Activated naive CD8-positive, alpha-beta T cell treated with anti-CD3 and anti-CD28 coated beads for 36 hours (primary cell): ENCODE results near the gene SYN1. TPM values are rescaled to one million over a fixed set of nuclear protein-coding genes. Genes with fewer than 3 reads are reported as not detected.
"Not testable (repeated sequence)": the region's sequence is repeated elsewhere in the genome, so short reads cannot be mapped to it uniquely, and the experiment has no call there.

Experiments used
- DNase-seq: peaks from one replicate; pipeline ENCODE4 v3.0.0; 2021
- H3K27ac Mint-ChIP-seq: one replicate; pipeline ENCODE4 v1.8.0; 2022; ENCODE audit warnings: mild to moderate bottlenecking, moderate library complexity, mixed read lengths
- H3K27me3 Mint-ChIP-seq: one replicate; pipeline ENCODE4 v1.8.0; 2022; ENCODE audit warnings: mild to moderate bottlenecking, mixed read lengths
- H3K36me3 Mint-ChIP-seq: one replicate; pipeline ENCODE4 v1.8.0; 2021; ENCODE audit warnings: mild to moderate bottlenecking, mixed read lengths
- H3K4me1 Mint-ChIP-seq: one replicate; pipeline ENCODE4 v1.8.0; 2021; ENCODE audit warnings: mixed read lengths
- H3K4me3 Mint-ChIP-seq: one replicate; pipeline ENCODE4 v1.8.0; 2022; ENCODE audit warnings: mild to moderate bottlenecking, moderate library complexity, mixed read lengths
- H3K9me3 Mint-ChIP-seq: one replicate; pipeline ENCODE4 v1.8.0; 2022; ENCODE audit warnings: mixed read lengths
- total RNA-seq, 2 experiments: library from RNA; stranded (reverse); gene quantifications; one replicate each; pipeline ENCODE4 v1.2.3, GENCODE V29; 2021

SYN1 gene
- 1 to 10 TPM in 1 of 2 experiments, under 1 TPM in 1; 0.91 to 1.4 TPM for total RNA-seq

DNA sequence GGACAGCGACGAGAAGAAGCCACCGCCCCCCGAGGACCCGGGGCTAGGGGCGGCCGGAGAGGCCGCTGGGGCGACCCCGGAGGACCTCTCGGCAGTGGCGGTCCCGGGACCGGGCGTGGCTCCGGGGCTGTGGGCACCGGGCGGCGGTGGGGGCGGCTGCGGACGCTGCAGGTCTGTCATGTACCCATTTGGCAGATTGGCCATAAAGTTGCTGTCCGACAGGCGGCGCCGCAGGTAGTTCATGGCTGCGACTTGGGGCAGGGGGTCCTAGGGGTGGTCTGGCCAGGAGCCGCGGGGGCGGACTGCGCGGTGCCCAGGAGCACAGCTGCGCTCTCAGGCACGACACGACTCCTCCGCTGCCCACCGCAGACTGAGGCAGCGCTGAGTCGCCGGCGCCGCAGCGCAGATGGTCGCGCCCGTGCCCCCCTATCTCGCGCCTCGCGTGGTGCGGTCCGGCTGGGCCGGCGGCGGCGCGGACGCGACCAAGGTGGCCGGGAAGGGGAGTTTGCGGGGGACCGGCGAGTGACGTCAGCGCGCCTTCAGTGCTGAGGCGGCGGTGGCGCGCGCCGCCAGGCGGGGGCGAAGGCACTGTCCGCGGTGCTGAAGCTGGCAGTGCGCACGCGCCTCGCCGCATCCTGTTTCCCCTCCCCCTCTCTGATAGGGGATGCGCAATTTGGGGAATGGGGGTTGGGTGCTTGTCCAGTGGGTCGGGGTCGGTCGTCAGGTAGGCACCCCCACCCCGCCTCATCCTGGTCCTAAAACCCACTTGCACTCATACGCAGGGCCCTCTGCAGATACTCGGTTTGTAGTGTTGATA is at the start of gene SYN1:
SYN1 (minus strand) TSS at position 372 of the 817 bp plus-strand sequence; CDS start at position 243, 129 bp downstream.
- peaks cover 19% of the 10 kb centered on the region for H3K27me3 Mint-ChIP-seq
- H3K36me3 Mint-ChIP-seq: no peaks in the 10 kb centered on the region
- H3K4me1 Mint-ChIP-seq: peaks cover 11% of the 10 kb centered on the region
- no peaks in the 10 kb centered on the region for H3K9me3 Mint-ChIP-seq
- H3K4me3 Mint-ChIP-seq: peak within 1 kb of the TSS; percentile 57
- H3K27ac Mint-ChIP-seq: no peak within 1 kb of the TSS
- peak; percentile 86 for DNase-seq

DNA sequence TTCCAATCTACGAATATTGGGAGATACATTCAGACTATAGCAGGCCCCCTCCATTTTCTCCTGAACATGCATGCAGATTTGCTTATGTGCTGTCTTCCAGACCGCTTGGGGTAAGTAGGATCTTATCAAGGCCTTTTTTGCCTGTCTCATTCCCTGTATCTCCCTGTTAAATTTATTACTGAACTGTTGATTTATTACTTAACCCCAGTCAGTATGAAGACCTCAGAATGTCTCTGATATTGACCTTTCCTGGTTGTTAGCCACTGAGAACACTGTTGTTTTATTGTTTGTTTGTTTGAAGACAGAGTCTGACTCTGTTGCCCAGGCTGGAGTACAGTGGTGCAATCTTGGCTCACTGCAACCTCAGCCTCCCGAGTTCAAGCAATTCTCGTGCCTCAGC is 46.1 kb upstream of the SYN1 start:
- not testable (repeated sequence) for H3K9me3 Mint-ChIP-seq, H3K27me3 Mint-ChIP-seq, H3K4me3 Mint-ChIP-seq, DNase-seq, H3K27ac Mint-ChIP-seq, H3K36me3 Mint-ChIP-seq, H3K4me1 Mint-ChIP-seq

DNA sequence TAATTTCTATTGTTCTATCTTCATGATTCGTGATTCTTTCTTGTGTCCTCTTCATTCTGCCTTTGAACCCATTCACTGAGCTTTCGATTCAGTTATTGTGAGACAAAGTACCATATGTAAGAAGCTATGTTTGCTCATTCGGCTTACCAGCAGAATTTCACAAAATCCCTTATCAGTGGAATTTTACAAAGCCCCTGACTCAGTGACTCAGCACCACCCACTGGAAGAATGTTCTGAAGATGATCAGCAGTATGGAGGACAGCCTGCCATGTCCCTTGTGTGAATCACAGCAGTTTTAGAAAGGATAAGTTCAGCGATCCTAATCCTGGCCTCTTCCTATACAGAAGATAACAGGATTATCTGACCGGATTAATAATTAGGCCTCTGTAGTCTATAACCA is 45.1 kb upstream of the SYN1 start:
- no peak for DNase-seq
- no peaks in the 10 kb centered on the region for H3K27me3 Mint-ChIP-seq
- no peak overlapping the region for H3K27ac Mint-ChIP-seq
- H3K36me3 Mint-ChIP-seq: peaks cover 8% of the 10 kb centered on the region
- peaks cover 10% of the 10 kb centered on the region for H3K4me1 Mint-ChIP-seq
- no peaks in the 10 kb centered on the region for H3K9me3 Mint-ChIP-seq
- no peak overlapping the region for H3K4me3 Mint-ChIP-seq

- Mint-ChIP-seq H3K9me3 (peaks cover 2% of the 10 kb centered on the region), H3K27me3 (no peaks in the 10 kb centered on the region), H3K4me1 (peaks cover 19% of the 10 kb centered on the region), H3K27ac (peak overlapping the region; percentile 94), H3K4me3 (no peak overlapping the region), H3K36me3 (peaks cover 19% of the 10 kb centered on the region)
- DNase-seq: peak; percentile 39
These were observed 42.5 kb upstream of the SYN1 start for GRCh38 chrX:47662144-47662657.

GRCh38 chrX:47661539-47661938 is 41.9 kb upstream of the SYN1 start:
- no peaks in the 10 kb centered on the region for H3K27me3 Mint-ChIP-seq
- DNase-seq: no peak
- no peak overlapping the region for H3K4me3 Mint-ChIP-seq
- H3K36me3 Mint-ChIP-seq: peaks cover 21% of the 10 kb centered on the region
- peaks cover 2% of the 10 kb centered on the region for H3K9me3 Mint-ChIP-seq
- H3K4me1 Mint-ChIP-seq: peaks cover 26% of the 10 kb centered on the region
- H3K27ac Mint-ChIP-seq: no peak overlapping the region

DNA sequence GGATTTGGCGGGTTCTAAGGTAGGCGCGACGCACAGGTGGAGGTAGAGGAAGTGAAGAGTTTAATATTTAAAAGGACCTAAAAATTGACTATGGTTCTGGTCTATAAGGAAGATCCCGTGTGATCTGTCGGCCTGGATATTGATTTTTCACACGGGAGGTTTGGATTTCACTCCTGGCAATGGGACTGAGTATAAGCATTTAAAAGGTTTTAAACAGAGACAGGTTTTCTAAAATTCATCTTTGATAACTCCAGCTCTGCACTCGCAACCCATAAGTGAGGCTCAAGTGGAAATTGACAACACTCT is 39.7 kb upstream of the SYN1 start:
- Mint-ChIP-seq H3K4me1 (peaks cover 36% of the 10 kb centered on the region), H3K4me3 (peak overlapping the region; percentile 87), H3K27ac (peak overlapping the region; percentile 97), H3K9me3 (peaks cover 2% of the 10 kb centered on the region), H3K36me3 (peaks cover 32% of the 10 kb centered on the region), H3K27me3 (no peaks in the 10 kb centered on the region)
- no peak for DNase-seq

DNA sequence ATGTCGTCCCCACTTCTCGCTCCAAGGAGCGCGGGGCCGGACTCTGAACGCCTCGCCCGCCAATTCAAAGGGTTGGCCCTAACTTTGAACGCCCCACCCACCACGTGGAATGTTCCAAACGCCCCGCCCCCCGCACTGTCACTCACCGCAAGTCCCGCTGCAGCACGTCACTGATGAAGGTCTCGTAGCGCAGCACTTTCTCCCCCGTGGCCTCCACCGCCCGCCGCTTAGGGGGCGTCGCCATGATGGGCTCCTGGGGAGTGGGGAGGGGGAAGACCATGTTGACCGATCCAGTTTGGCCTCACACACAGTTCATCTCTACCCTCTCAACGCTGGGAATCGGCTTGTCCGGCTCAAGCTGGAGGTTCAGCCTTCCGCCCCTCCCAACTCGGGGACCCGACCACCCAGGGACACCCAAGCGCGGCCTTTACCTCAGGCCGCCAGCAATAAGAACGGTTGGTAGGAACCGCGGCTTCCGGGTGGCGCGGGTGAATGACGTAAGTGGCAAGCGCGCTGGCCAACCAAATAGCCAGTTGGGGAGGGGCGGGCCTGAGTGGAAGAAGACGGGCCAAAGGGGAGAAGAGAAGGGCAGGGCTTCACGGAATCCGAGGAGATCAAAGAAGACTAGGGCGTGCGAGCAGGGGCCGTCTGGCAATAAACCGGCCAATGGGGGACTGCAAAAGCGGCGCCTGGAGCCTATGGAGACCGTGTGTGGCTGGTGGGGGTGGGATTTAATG is 39.2 kb upstream of the SYN1 start, which contains the start of gene UXT:
UXT (minus strand) TSS at position 497 of the 737 bp plus-strand sequence; CDS start at position 244, 253 bp downstream.
- peak within 1 kb of the TSS; percentile 87 for H3K4me3 Mint-ChIP-seq
- H3K4me1 Mint-ChIP-seq: peaks cover 36% of the 10 kb centered on the region
- H3K36me3 Mint-ChIP-seq: peaks cover 32% of the 10 kb centered on the region
- peak; percentile 90 for DNase-seq
- peaks cover 2% of the 10 kb centered on the region for H3K9me3 Mint-ChIP-seq
- H3K27ac Mint-ChIP-seq: peak within 1 kb of the TSS; percentile 97
- no peaks in the 10 kb centered on the region for H3K27me3 Mint-ChIP-seq

DNA sequence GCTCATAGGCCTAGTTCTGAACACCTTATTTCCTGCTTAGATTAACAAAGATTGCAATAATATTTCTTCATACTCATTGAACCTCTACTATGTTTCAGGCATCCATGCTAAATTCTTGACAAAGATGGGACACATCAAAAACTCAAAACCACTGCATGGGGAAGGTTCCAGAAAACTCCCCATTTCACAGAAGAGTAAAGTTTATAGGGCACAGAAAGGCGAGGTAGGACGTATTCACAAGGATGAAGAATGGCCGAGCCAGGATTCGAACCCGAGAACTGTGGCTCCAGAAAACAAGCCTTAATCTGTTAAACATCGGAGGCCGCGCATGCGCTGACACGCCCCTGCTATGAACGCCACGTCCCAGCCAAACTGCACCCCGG is 38.6 kb upstream of the SYN1 start:
- Mint-ChIP-seq H3K9me3 (peaks cover 2% of the 10 kb centered on the region), H3K4me3 (peak overlapping the region; percentile 87), H3K27ac (peak overlapping the region; percentile 97), H3K27me3 (no peaks in the 10 kb centered on the region), H3K36me3 (peaks cover 32% of the 10 kb centered on the region), H3K4me1 (peaks cover 36% of the 10 kb centered on the region)
- DNase-seq: no peak

- H3K27ac Mint-ChIP-seq: peak overlapping the region; percentile 92
- H3K27me3 Mint-ChIP-seq: no peaks in the 10 kb centered on the region
- no peak for DNase-seq
- H3K36me3 Mint-ChIP-seq: peaks cover 38% of the 10 kb centered on the region
- H3K9me3 Mint-ChIP-seq: no peaks in the 10 kb centered on the region
- peak overlapping the region; percentile 92 for H3K4me3 Mint-ChIP-seq
- H3K4me1 Mint-ChIP-seq: peaks cover 41% of the 10 kb centered on the region
These were observed 31.6 kb upstream of the SYN1 start for GRCh38 chrX:47651043-47651905.

GRCh38 chrX:47650164-47651042 is 30.7 kb upstream of the SYN1 start, which contains the start of gene ELK1:
Gene ELK1 (minus strand): TSS chrX:47650563. CDS start chrX:47641441, 9,122 bp downstream.
- Mint-ChIP-seq H3K9me3 (no peaks in the 10 kb centered on the region), H3K36me3 (peaks cover 30% of the 10 kb centered on the region), H3K4me3 (peak within 1 kb of the TSS; percentile 92), H3K27ac (peak within 1 kb of the TSS; percentile 92), H3K27me3 (no peaks in the 10 kb centered on the region), H3K4me1 (peaks cover 34% of the 10 kb centered on the region)
- DNase-seq: peak; percentile 89

- Mint-ChIP-seq H3K4me1 (peaks cover 37% of the 10 kb centered on the region), H3K27ac (peak overlapping the region; percentile 92), H3K27me3 (no peaks in the 10 kb centered on the region), H3K9me3 (no peaks in the 10 kb centered on the region), H3K36me3 (peaks cover 32% of the 10 kb centered on the region), H3K4me3 (peak overlapping the region; percentile 92)
- DNase-seq: no peak
These were observed 30.1 kb upstream of the SYN1 start for GRCh38 chrX:47649781-47650163.

- no peaks in the 10 kb centered on the region for H3K9me3 Mint-ChIP-seq
- H3K36me3 Mint-ChIP-seq: peaks cover 36% of the 10 kb centered on the region
- no peak for DNase-seq
- peak overlapping the region; percentile 89 for H3K27ac Mint-ChIP-seq
- no peaks in the 10 kb centered on the region for H3K27me3 Mint-ChIP-seq
- H3K4me1 Mint-ChIP-seq: peaks cover 41% of the 10 kb centered on the region
- H3K4me3 Mint-ChIP-seq: peak overlapping the region; percentile 92
These were observed 29.6 kb upstream of the SYN1 start for GRCh38 chrX:47649271-47649670.

- peak overlapping the region; percentile 92 for H3K4me3 Mint-ChIP-seq
- peaks cover 48% of the 10 kb centered on the region for H3K4me1 Mint-ChIP-seq
- peak overlapping the region; percentile 89 for H3K27ac Mint-ChIP-seq
- H3K36me3 Mint-ChIP-seq: peaks cover 36% of the 10 kb centered on the region
- no peak for DNase-seq
- no peaks in the 10 kb centered on the region for H3K27me3 Mint-ChIP-seq
- no peaks in the 10 kb centered on the region for H3K9me3 Mint-ChIP-seq
These were observed 28.7 kb upstream of the SYN1 start for GRCh38 chrX:47648376-47648775.

DNA sequence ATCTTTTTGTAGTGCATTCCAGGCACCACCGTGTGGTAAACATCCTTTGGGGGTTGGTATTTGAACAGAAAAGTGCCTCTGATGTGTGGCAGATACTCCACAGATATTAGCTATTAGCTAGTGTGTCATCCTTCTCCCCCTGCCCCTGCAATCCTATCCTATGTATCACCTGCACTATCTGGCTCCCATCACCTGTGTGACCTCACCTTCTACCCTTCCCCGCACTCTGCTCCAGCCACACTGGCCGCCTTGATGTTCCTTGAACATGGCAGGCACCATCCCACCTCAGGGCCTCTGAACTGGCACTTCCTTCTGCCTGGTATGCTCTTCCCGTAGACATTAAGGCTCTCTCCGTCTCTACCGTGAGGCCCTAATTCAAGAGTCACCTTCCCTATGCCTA is 27.0 kb upstream of the SYN1 start:
- Mint-ChIP-seq H3K27ac (no peak overlapping the region), H3K27me3 (no peaks in the 10 kb centered on the region), H3K9me3 (no peaks in the 10 kb centered on the region), H3K4me3 (no peak overlapping the region), H3K36me3 (peaks cover 35% of the 10 kb centered on the region), H3K4me1 (peaks cover 45% of the 10 kb centered on the region)
- DNase-seq: no peak
